GM12891 (cell line): ENCODE measurements around the gene PAIP1.

Experiments used
- POLR2A ChIP-seq: IDR thresholded peaks from 2 replicates; pipeline ENCODE4 v1.6.1; 2011; ENCODE audit warnings: low read depth, low read length, control low read depth
- POLR2AphosphoS5 ChIP-seq: IDR thresholded peaks from 2 replicates; pipeline ENCODE4 v1.6.1; 2011; ENCODE audit warnings: low read depth, low read length, control low read depth
- POU2F2 ChIP-seq: IDR thresholded peaks from 2 replicates; pipeline ENCODE4 v1.6.1; 2011; ENCODE audit warnings: low read depth, mild to moderate bottlenecking, control low read depth, low read length, moderate library complexity
- SPI1 ChIP-seq: IDR thresholded peaks from 2 replicates; pipeline ENCODE4 v1.6.1; 2011; ENCODE audit warnings: low read depth, low read length, control low read depth
- TAF1 ChIP-seq: IDR thresholded peaks from 2 replicates; pipeline ENCODE4 v1.6.1; 2011; ENCODE audit warnings: low read depth, low read length, control low read depth

DNA sequence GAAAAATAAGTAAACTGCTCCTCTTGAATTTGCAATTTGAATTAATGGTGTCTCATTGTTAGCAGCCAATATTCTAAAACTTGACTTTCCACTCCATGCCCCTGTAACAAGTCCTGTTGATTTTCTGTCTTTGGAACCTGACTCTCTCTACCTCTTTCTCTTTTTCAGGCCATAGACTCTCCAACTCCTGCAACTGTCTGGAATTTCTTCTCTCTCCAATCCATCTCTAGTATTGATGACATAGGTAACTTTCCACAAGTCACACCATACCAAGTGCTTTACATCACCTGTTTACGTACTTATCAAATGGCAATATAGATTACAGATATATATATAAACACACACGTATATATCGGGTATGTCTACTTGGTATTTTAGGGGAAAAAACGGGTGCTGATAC is 42.9 kb downstream of the PAIP1 start:
- TF ChIP-seq POLR2A (no peak), POU2F2 (no peak), POLR2AphosphoS5 (no peak), TAF1 (no peak), SPI1 (no peak)
